HG03521 (cell line): ENCODE data around the gene RNF167.

Experiments
- ATAC-seq: cut with Tn5 transposase; IDR thresholded peaks from one replicate; pipeline ENCODE4 v1.9.1; 2021; ENCODE audit warnings: mild to moderate bottlenecking, moderate library complexity; ENCODE audit not compliant: unreplicated experiment

RNF167 gene

DNA sequence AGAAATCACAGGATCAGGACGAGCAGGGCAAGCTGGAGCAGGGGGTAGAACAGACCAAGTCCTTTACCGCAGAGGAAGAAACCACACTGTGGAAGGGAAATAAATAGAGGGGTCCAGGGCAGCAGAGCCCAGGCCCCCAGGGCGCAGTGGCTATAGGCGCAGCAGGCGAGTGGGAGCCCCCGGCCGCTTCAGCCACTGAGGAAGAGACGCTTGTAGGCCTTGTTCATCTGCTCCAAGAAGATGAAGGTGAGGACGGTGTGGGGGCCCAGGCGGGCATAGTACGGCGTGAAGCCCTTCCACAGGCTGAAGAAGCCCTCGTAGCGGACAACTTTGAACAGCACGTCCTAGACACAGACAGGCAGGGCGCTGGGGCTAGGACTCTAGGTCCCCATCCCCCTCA lies 2.5 kb upstream of the RNF167 start:
- ATAC-seq, result no peak

DNA sequence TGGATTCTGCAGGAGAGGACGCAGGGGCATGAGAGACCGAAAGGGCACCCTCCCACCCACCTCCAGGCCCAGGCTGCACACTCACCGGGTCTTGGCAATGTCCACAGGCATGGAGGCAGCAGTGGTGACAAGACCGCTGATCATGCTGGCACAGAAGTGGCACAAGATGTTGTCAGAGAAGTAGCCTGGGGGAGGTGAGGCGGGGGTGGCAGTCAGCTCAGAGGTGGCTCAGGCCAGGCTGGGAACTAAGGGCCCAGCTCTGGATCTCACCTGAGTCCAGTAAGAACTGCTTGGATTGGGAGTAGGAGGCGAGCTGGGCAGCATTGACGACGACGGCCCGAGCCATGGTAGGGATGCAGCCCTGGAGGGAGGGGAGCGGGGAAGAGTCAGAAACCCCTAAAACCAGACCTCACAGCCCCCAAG lies 2.0 kb upstream of the RNF167 start:
- ATAC-seq, result no peak

DNA sequence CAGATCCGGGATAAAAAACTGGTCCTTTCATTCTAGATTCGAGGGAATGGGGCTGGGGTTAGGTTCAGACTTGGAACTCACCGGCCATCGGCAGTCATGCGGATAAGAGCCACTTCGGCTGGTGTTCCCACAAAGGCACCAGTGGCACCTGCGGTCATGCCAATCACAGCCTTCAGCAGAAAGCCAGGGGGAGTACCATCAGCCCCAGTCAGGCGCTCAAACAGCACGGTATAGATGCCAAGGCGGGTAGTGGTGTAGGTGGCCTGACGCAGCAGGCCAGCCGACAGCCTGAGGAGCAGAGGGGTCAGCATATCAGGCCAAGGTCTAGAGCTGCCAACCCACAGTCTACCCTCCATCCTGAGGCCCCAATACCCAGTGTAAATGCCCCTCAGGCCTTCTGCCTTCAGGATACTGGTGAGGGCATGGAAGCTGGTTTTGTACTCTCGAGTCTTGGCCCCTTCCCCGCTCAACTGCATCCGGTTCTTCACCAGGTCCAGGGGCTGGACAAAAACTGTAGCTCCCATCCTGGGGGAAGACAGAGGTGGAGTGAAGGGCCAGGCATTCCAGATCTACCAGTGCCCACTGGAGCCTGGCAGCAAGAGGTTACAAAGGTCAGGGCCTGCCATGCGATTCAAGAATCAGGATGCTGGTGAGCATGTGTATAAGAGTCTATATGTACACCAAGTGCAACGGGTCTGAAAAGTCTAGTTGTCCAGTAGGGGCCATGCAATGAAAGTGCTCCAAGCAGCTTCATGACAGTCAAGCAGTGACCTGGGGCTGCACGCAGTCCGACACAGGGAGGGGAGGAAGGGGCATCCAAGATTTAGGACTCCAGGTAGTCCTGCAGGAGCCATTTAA lies 1.2 kb upstream of the RNF167 start:
- no peak for ATAC-seq

DNA sequence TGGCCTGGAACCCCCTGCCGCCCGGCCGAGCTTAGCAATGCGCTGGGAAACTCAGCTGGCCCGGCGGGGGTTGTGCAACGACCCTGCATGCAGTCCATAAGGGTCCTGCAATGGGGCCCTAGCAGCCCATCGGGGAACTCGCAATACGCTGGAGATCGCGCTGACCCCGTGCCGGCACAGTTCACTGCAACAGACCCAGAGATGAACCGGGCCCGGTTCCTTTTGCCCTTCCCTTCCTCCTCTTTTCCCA lies 597 bp upstream of the RNF167 start:
- ATAC-seq, result no peak

DNA sequence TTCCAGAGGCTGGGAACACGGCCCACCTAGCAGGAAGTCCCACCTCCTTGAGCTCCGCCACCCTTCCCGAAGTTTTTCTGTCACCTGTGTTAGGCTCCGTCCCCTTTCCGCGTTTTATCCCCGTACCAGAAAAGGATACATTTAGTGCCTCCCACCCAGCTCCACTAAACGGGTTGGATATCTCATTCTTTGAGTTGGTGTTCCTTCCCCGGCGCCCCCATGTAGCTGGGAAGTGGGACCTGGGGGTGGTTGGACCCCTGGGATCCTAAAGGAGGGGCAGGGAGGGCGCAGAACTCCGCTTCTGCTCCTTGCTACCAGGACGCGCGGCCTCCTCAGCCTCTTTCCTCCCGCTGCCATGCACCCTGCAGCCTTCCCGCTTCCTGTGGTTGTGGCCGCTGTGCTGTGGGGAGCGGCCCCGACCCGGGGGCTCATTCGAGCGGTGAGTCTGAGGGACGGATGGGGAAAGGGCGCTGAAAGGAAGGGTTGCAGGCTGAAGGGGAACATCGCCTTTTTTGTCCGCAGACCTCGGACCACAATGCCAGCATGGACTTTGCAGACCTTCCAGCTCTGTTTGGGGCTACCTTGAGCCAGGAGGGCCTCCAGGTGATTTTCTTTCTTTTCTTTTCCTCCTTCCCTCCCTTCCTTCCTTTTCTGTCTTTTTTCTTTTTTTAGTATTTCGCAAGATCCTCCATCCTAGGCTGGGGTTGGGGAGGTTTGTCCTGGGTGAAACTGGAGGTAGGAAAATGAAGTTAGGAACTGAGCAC lies 669 bp downstream of the RNF167 start:
- no peak for ATAC-seq

DNA sequence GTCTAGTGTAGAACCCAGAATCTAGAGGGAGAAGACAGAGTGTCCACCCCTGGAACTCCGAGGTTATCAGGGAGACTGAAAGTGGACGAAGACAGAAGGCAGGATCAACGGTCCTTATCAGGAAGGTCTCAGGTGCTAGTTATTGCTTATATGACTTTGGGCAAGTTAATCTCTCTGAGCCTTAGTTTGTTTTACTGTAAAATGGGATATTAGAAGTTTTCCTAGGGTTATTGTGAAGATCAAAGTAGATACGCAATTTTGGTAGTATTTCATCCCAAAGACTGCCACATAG lies 1.2 kb downstream of the RNF167 start:
- no peak for ATAC-seq

DNA sequence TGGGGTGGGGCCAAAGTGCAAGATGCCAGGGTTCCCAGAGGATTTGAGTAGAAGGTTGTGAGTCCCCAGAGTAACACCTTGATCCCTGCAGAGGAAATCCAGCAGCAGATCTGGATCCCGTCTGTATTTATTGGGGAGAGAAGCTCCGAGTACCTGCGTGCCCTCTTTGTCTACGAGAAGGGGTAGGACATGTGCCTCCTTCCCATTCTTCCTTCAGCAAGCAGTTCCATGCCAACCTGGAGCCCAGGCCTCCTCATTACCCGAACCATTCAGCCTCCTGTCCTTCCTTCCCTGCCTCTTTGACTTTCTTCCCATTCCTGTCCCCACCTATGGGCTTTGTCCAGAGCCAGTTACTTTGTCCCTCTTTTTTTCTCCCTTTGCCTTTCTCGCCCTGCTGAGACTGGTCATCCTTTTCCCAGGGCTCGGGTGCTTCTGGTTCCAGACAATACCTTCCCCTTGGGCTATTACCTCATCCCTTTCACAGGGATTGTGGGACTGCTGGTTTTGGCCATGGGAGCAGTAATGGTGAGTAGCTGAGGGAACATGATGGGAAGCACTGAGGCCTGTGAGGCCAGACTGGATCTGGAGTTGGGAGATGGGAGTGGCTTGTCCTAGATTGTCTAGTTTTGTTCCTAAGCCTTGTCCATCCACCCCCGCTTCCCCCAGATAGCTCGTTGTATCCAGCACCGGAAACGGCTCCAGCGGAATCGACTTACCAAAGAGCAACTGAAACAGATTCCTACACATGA lies 2.9 kb downstream of the RNF167 start:
- ATAC-seq, result no peak

DNA sequence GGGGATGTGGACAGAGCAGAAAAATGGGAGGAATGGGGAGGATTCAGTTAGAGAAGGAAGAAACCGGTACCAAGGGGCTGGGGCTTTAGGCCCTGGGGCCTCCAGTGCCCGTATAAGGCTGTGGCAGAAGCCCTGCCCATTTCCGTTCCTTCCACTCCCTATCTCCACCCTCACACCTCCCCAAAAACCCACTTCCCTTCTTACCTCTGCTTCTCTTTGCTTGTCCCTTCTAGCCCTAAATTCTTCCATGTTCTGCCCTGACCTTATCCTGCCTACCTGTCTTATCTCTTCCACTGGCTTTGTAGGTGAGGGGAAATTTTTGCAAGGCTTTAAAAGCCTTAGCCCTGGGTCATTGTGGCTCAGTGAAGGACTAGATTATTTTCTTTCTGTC lies 4.1 kb downstream of the RNF167 start:
- no peak for ATAC-seq

DNA sequence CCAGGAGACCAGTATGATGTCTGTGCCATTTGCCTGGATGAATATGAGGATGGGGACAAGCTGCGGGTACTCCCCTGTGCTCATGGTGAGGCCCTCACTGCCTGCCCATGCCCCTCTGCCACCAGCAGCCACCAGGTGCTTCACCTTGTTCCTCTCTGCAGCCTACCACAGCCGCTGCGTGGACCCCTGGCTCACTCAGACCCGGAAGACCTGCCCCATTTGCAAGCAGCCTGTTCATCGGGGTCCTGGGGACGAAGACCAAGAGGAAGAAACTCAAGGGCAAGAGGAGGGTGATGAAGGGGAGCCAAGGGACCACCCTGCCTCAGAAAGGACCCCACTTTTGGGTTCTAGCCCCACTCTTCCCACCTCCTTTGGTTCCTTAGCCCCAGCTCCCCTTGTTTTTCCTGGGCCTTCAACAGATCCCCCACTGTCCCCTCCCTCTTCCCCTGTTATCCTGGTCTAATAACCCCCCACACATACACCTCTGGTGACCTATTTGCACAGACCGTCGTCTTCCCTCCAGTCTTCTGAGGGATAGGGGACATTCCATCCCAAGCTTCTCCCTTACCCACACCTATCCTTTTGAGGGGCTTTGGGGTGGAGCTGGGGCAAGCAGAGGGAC lies 4.6 kb downstream of the RNF167 start:
- no peak for ATAC-seq

DNA sequence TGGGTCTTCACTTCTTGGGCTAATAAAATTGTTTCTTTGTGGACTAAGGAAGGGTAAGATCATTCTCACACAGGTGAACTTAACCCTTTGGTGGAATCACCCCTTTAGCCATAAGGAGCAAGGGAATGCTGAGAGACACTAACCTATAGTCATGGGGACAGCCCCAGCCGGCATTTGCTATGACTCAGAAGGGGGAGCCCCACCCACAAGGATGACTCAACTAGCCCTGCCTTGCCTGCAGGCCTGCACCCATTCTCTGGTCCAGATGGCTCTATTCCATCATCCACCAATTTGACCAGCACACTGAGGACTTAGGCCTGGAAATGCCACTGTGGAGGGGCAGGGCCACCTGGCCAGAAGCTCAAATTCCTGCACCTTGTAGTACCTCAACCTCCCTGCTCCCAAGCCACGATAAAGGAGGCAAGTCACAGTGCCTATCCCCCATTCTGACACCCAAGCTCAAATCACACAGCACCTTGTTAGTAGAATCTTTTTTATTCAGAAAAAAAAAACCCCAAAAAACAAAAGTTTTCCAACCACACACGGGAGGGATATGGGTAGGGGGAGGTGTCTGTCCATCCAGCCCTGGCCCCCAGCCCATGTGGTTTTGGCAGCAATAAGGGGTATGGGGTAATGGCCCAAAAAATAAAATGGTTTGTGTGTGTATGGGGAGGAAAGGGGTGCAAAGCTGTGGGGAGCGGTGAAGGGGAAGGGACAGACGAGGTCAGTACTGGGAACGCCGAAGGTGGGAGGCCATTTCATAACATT lies 5.3 kb downstream of the RNF167 start:
- ATAC-seq, result no peak

DNA sequence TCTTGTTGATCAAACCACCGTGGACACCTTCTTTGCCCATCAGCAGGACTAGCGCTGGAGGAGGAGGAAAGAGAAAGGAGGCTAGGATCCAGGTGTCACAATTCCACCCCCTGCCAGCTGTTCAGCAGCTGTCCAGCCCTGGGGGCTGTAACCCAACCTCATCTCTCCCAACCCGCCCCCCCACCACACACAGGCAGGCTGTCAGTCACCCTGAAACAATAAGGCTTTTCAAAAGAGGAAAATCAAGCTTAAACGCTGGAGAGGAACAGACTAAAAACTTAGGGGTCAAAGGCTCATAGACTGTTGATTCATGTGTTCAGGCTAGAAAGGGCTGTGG lies 5.8 kb downstream of the RNF167 start:
- ATAC-seq, result no peak

DNA sequence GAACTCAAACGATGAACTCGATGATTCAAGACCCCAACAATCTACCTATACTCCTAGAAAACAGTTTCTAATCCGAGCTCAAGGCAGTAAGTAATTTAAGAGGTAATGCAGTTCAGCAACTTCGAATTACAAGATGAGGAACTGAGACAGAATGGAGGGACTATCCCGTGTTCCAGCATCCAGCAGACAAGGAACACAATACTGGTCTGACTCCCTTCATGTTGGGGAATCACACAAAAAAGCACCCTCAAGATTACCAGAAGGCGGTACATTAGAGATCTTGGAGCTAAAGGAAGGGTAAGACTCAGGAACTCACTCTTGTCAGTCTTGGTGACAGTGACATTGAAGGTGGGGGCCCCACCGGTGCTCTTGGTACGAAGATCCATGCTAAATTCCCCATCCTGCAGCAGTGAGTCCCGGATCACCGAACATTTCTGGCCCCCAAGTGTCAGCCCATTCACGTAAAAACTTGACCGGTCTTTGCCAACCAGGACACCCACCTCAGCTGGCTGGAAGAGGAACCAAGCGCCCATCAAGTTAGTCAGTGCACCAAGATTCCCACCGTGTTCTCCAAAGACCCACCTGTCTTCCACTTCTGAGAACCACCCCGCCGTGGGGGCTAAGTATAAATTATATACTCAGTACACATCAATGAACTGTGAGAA lies 6.4 kb downstream of the RNF167 start:
- no peak for ATAC-seq

DNA sequence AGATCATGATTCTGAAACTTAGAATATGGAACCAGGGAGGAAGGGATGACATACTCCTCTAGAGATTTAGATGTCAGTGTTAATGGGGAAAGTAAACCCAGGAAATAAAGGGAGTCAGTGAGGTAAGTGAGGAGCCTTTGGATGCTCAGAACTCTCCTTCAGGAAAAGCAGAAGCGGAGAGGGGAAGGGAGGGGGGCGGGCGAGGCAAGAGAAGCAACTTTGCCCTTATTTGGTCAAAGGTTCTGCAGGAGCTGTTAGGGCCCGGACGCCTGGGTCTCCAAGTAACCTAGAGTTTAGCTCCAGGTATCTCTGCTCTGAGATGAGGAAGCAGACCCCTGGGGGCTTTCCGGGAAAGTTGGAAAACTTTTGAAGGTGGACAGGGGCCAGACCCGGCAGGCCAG lies 6.9 kb downstream of the RNF167 start:
- no peak for ATAC-seq

DNA sequence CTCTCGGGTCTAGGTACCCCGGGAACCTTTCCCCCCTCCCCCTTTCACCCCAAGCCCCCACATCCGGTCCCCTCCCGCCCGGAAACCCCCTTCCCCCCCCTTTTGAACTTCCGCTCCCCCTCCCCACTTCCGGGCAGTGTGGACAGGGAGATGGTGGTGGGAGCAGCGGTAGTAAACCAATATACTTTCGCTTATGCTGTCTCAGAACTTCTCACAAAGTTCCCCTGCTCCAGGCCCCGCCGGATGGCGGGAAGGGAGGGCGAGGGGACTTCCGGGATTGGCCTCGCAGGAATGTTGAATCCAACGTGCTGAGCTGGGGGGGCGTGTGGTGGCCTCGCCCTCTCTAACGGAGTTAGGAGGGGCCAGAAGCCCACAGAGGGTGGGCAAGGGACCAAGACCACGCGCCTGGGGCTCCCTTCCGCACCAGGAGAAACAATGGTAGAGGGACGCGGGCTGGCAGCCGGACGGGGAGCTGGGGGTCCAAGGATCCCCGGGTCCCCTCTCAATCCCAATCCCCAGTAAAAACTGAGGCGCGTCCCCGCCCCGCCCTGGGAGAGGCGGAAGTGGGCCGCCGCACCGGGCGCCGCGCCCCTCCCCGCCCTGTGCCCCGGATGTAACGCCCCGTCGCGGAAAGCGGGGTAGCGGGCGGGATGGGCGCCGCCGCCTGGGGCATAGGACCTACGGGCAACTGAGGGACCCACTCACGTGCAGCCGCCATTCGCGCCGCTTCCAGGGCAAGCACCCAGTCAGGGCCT lies 7.5 kb downstream of the RNF167 start:
- ATAC-seq, result peak; percentile 4

DNA sequence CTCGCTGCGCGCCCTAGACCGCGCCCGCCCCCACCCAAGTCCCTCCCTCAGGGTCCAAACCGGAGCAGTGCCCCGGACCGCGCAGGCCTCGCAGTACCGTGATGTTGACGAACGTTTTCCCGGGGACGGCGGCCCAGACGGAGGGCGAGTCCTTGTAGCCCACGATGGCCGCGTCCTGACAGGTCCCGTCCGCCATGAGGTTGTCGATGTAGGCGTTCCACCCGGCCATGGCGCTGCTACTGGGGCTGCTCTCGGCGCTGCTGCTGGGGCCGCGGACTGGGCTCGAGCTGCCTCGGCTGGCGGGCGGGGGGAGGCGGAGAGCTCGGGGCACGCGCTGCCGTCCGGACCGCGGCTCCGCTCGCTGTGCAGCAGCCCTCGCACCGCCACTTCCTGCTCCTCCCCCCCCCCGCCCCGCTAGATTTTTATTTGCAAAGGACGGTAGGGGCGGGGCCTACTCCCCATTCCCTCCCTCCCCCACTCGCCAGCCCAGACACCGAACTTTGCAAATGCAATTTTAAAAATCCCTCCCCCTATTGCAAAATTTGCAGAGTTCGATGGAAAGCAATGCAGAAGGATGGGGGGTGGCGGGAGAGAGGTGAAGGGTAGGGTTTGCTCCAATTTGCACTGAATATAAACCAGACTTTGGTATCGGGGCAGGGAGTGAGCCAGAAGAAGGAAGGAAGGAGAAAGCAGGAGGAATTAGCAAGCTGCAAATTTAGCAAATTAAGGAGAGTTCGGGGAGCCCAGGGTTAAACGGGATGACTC lies 8.3 kb downstream of the RNF167 start, which contains the start of gene PFN1:
TSS of gene PFN1 (minus strand) at position 365 of the 765 bp plus-strand sequence. CDS start at position 229, 136 bp downstream.
- ATAC-seq, result peak; percentile 12

DNA sequence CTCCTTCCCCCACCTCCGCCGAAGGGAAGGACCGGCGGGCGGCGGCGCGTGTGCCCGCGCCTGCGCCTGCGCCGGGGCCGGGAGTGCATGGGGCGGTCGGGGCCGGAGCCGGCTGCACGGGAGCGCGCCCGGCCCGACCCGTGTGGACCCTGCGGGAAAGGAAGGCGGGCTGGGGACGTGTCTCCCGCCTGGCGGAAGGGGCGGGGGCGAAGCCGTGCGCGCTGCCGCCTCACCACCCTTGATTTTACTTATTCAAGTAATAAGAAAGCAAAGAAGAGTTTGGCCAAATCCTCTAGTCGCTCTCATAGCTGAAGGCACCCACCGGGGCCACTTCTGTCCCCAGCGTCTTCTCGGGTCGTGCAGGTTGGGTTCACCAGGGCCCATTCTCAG lies 8.9 kb downstream of the RNF167 start:
- peak; percentile 34 for ATAC-seq

DNA sequence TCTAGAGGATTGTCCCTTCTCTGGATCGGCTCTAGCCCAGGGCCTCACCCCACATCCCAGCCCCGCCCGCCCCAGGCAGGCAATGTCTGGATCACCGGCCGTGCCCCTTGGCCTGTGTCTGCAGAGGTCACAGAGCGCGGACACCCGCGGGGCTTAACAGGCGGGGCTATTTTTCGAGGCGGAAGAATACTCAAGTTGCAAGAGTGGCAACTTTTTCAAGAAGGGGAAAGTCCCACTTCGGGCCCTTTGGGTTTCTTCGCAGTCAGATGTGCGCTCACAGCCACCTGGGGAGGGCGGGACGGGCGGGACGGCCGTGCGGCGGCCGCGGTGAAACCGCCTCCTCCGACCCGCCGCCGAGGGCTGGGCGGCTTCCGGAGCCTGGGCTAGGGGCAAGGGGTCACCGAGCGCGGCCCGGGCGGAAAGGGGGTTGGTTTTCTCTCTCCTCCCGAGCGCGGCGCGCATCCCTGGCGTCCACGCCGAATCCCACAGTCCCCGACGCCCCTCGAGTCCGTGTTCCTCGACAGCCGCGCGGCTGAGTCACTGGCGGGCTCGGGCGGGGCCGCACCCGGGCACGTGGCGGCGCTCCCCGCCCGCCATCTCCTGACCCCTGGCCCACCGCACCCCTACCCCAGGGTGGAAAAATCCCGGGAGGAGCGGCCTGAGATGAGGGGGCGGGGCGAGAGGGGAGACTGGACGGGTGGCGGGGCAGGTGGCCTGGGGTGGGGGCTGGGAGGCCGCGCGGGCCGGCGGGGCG lies 9.4 kb downstream of the RNF167 start:
- ATAC-seq, result peak; percentile 21

DNA sequence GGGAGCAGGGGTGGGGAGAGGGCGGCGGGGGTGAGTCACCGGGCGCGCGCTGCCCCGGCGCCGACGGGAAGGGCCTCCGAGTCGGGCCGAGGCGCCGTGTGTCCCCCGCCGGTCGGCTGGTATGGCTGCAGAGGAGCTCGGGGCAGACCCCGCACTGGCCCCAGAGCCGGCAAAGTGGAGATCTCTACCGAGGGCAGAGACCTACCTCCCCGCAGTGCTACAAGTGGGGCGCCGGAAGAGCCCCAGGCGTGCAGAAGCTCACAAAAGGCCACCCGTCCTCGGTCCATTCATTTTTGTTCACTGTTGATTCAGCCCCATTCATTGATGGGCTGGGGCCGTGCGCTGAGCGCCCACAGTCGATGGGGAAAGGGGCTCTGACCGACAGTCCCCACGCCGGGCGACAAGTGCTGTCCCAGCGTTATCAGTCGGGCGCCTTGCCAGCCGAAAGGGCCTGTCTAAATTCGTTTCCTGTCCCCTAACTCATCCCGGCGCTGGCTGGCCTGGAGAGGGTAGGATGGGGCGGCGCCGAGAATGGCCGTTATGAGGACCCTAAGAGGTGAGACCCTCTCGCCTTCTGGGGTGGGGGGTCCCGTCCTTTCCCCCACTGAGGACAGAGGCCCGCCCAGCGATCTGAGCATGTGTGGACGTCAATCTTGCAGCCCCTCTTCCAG lies 10.1 kb downstream of the RNF167 start:
- ATAC-seq, result peak; percentile 5
